Rectal smooth muscle tissue (tissue), 1 donor: ENCODE measurements around the gene THBD.

Experiments used
- H3K27ac ChIP-seq: one replicate; pipeline ENCODE4 v1.7.0; 2013; ENCODE audit warnings: low read depth, low read length, inconsistent platforms
- H3K27me3 ChIP-seq: one replicate; pipeline ENCODE4 v1.7.0; 2013; ENCODE audit warnings: low read length; ENCODE audit not compliant: control insufficient read depth, insufficient read depth
- H3K36me3 ChIP-seq: one replicate; pipeline ENCODE4 v1.7.0; 2013; ENCODE audit warnings: low read length; ENCODE audit not compliant: control insufficient read depth, insufficient read depth
- H3K4me1 ChIP-seq: one replicate; pipeline ENCODE4 v1.7.0; 2013; ENCODE audit warnings: low read length; ENCODE audit not compliant: control insufficient read depth, insufficient read depth
- H3K4me3 ChIP-seq: one replicate; pipeline ENCODE4 v1.7.0; 2013; ENCODE audit warnings: low read length
- H3K9ac ChIP-seq: one replicate; pipeline ENCODE4 v1.7.0; 2013; ENCODE audit warnings: low read length

Gene THBD

DNA sequence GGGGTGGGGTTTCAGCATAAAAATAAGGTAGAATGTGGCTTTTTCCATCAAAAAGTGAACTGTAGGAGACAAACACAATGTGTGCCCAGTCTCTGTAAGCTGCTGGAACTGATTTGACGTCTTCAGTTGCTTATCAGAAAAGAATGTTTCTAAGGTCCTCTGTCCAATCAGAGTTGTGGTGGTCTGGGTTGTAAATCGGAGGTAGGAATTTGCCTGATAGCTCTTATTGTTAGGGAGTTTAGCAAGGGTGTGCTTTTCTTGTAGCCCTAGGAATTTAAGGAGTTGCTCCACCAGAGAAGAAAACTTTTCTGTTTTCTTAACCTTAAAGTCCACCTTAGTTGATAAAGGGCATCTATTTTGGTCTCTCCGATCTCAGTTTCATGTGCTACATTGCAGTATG, 24.8 kb downstream of the THBD start:
- no peaks in the 10 kb centered on the region for H3K4me1 ChIP-seq
- H3K27ac ChIP-seq, result no peak overlapping the region
- H3K4me3 ChIP-seq, result no peak overlapping the region
- H3K27me3 ChIP-seq, result peaks cover 3% of the 10 kb centered on the region
- no peak overlapping the region for H3K9ac ChIP-seq
- H3K36me3 ChIP-seq, result no peaks in the 10 kb centered on the region

GRCh38 chr20:23023621-23024177, 25.8 kb downstream of the THBD start:
- H3K27me3 ChIP-seq, result peaks cover 3% of the 10 kb centered on the region

DNA sequence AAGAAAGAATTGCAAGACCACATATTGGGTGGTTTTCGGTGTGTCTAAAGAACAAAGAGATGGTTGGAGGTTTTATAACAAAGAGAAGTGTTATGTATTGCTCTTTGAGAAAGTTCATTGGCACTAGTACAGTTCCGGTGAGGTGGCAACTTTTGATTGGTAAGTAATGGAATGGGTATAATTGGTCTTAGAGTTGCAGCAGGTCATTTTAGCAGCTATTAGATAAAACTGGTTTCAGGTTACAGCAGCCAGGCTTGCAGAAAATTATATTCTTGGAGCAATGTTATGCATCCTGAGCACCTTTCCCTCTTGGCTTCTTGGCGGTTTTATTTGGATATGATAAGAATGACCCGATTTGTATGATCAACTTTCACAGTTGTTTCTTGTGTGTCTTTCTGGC, 26.6 kb downstream of the THBD start:
- Histone ChIP-seq H3K4me1 (no peaks in the 10 kb centered on the region), H3K4me3 (no peak overlapping the region), H3K27me3 (peaks cover 3% of the 10 kb centered on the region), H3K27ac (no peak overlapping the region), H3K36me3 (no peaks in the 10 kb centered on the region), H3K9ac (no peak overlapping the region)

More at GRCh38 chr20:23023621-23024177, 25.8 kb downstream of the THBD start:
- no peaks in the 10 kb centered on the region for H3K4me1 ChIP-seq
- H3K9ac ChIP-seq, result no peak overlapping the region
- H3K4me3 ChIP-seq, result no peak overlapping the region
- no peak overlapping the region for H3K27ac ChIP-seq
- no peaks in the 10 kb centered on the region for H3K36me3 ChIP-seq

- Histone ChIP-seq H3K9ac (no peak overlapping the region), H3K27me3 (peaks cover 2% of the 10 kb centered on the region), H3K4me3 (no peak overlapping the region), H3K4me1 (no peaks in the 10 kb centered on the region), H3K36me3 (no peaks in the 10 kb centered on the region), H3K27ac (no peak overlapping the region)
Measured at GRCh38 chr20:23021951-23022350, 27.5 kb downstream of the THBD start.

DNA sequence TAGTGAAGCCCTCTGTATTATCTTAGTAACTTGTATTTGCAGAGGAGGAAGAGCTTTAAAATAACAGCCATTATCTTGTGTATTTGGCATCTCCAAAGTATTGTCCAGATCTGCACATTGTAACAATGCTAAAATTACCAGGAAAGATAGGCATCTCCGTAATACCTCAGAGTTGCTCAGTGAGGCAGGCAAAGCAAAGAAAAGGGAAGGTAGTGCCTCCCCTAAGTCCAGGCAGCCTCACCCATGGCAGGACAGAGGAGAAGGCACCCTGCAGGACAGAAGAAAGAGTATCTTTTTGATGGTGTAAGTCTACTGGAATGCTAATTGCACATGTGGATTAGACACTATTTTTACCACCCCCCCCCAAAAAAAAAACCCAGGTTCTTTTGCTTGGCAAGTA, 27.9 kb downstream of the THBD start:
- H3K4me3 ChIP-seq, result no peak overlapping the region
- no peaks in the 10 kb centered on the region for H3K36me3 ChIP-seq
- no peak overlapping the region for H3K27ac ChIP-seq
- no peak overlapping the region for H3K9ac ChIP-seq
- no peaks in the 10 kb centered on the region for H3K4me1 ChIP-seq
- H3K27me3 ChIP-seq, result no peaks in the 10 kb centered on the region

- Histone ChIP-seq H3K36me3 (no peaks in the 10 kb centered on the region), H3K9ac (no peak overlapping the region), H3K4me3 (no peak overlapping the region), H3K27me3 (no peaks in the 10 kb centered on the region), H3K4me1 (no peaks in the 10 kb centered on the region), H3K27ac (no peak overlapping the region)
Measured at GRCh38 chr20:23020230-23021018, 29.0 kb downstream of the THBD start.

GRCh38 chr20:23019403-23019802, 30.1 kb downstream of the THBD start:
- Histone ChIP-seq H3K36me3 (no peaks in the 10 kb centered on the region), H3K27ac (no peak overlapping the region), H3K4me3 (no peak overlapping the region), H3K4me1 (no peaks in the 10 kb centered on the region), H3K27me3 (no peaks in the 10 kb centered on the region), H3K9ac (no peak overlapping the region)

DNA sequence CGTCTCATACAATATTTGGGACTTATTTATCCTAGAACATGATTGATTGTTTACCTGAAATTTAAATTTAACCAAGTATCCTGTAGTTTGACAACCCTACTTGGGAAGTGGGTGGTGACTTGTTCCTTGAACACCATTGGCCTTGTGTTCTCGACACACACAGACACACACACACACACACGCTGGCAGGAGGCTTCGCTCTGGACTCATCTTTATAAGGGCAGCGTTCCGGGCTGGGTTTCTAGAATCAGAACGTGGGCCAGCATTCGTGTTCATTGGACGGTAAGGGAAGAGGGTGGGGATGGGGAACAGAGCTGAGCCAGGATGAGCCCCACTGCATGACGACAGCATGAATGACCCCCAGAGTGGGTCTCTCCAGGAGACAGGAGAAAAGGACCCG, 30.5 kb downstream of the THBD start:
- Histone ChIP-seq H3K4me1 (no peaks in the 10 kb centered on the region), H3K27me3 (no peaks in the 10 kb centered on the region), H3K27ac (no peak overlapping the region), H3K9ac (no peak overlapping the region), H3K36me3 (no peaks in the 10 kb centered on the region), H3K4me3 (no peak overlapping the region)

GRCh38 chr20:23018432-23018831, 31.0 kb downstream of the THBD start:
- Histone ChIP-seq H3K4me1 (no peaks in the 10 kb centered on the region), H3K9ac (no peak overlapping the region), H3K36me3 (no peaks in the 10 kb centered on the region), H3K4me3 (no peak overlapping the region), H3K27ac (no peak overlapping the region), H3K27me3 (no peaks in the 10 kb centered on the region)

- Histone ChIP-seq H3K4me3 (no peak overlapping the region), H3K27ac (no peak overlapping the region), H3K4me1 (no peaks in the 10 kb centered on the region), H3K9ac (no peak overlapping the region), H3K27me3 (no peaks in the 10 kb centered on the region), H3K36me3 (no peaks in the 10 kb centered on the region)
Measured at GRCh38 chr20:23017516-23017915, 32.0 kb downstream of the THBD start.

DNA sequence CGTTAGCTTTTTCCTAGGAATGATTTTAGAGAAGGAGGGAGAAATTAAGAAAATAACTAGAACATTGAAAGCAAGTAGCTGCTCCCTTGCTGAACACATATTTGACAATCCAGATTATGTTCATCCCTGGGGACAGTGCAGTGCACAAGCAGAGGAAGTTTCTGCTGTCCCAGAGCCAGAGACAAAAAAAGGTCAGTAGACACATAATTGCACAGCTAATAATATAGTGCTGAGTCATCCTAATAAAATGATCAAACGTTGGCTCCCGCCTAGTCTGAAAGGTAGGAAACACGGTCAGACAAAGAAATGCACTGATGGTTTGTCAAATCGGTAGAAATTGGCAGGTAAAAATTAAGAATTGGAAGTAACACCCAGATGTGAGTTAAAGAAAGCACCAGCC, 36.0 kb downstream of the THBD start:
- H3K4me3 ChIP-seq, result no peak overlapping the region
- H3K27ac ChIP-seq, result no peak overlapping the region
- H3K36me3 ChIP-seq, result no peaks in the 10 kb centered on the region
- H3K27me3 ChIP-seq, result no peaks in the 10 kb centered on the region
- H3K4me1 ChIP-seq, result no peaks in the 10 kb centered on the region
- H3K9ac ChIP-seq, result no peak overlapping the region

GRCh38 chr20:23011008-23011721, 38.3 kb downstream of the THBD start:
- Histone ChIP-seq H3K4me1 (no peaks in the 10 kb centered on the region), H3K4me3 (no peak overlapping the region), H3K9ac (no peak overlapping the region), H3K36me3 (no peaks in the 10 kb centered on the region), H3K27ac (no peak overlapping the region), H3K27me3 (no peaks in the 10 kb centered on the region)
